GM19463 (cell line): ENCODE results near the gene PAX2.
"Not testable (repeated sequence)": the region's sequence is repeated elsewhere in the genome, so short reads cannot be mapped to it uniquely, and the experiment has no call there.

Source experiments
- ATAC-seq: cut with Tn5 transposase; IDR thresholded peaks from one replicate; pipeline ENCODE4 v1.9.1; 2021; ENCODE audit warnings: mild to moderate bottlenecking, moderate library complexity; ENCODE audit not compliant: unreplicated experiment

Gene PAX2

DNA sequence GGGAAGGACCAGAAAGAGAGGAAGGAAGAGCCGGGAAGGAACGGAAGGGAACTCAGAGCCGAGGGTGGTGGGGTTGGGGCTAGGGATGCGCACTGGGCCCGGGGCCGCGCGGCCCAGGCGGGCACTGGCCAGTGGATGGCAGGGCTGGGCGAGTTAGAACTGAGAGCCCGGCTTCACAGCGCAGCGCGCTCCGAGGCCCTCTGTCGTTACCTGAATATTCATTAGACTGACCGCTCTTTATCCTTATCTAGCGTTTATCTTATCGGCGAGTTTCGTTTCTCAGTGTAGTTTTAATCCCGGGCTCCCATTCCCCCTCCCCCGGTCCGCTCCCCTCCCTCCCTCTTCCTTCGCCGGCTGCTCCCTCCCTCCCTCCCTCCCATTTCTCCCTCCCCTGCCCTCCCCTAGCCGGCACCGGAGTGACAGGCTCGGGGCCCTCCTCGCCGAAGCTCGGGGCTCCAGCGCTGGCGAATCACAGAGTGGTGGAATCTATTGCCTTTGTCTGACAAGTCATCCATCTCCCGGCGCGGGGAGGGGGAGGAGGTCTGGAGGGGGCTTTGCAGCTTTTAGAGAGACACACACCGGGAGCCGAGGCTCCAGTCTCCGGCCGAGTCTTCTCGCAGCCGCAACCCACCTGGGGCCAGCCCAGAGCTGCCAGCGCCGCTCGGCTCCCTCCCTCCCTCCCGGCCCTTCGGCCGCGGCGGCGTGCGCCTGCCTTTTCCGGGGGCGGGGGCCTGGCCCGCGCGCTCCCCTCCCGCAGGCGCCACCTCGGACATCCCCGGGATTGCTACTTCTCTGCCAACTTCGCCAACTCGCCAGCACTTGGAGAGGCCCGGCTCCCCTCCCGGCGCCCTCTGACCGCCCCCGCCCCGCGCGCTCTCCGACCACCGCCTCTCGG lies at the start of gene PAX2:
TSS of gene PAX2 (plus strand) at position 596 of the 895 bp plus-strand sequence. CDS start 679 bp downstream, outside the sequence.
- no peak for ATAC-seq

GRCh38 chr10:100696477-100696901 lies 48.9 kb upstream of the PAX2 start:
- no peak for ATAC-seq

GRCh38 chr10:100697070-100697469 lies 48.3 kb upstream of the PAX2 start:
- ATAC-seq = no peak

DNA sequence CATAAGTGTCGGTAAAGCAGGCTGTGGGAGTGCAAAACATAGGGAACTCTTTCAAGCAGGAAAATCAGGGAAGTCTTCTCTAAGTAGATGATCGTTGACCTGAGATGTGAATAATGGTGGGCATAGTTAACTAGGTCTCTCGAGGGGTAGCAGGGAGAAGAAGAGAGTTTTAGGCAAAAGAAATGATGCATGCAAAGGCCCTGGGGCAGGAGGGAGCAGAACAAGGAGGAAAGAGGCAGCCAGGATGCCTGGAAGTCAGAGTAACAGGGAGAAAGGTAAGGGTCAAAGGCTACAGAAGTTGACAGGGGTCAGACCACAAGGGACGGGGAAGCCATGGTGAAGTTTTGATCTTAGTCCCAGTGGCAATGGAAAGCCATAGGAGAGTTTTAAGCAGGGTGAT lies 47.8 kb upstream of the PAX2 start:
- no peak for ATAC-seq

- ATAC-seq = not testable (repeated sequence)
These were observed 43.7 kb upstream of the PAX2 start for GRCh38 chr10:100701704-100702103.

- ATAC-seq = no peak
These were observed 40.2 kb upstream of the PAX2 start for GRCh38 chr10:100705139-100705538.

DNA sequence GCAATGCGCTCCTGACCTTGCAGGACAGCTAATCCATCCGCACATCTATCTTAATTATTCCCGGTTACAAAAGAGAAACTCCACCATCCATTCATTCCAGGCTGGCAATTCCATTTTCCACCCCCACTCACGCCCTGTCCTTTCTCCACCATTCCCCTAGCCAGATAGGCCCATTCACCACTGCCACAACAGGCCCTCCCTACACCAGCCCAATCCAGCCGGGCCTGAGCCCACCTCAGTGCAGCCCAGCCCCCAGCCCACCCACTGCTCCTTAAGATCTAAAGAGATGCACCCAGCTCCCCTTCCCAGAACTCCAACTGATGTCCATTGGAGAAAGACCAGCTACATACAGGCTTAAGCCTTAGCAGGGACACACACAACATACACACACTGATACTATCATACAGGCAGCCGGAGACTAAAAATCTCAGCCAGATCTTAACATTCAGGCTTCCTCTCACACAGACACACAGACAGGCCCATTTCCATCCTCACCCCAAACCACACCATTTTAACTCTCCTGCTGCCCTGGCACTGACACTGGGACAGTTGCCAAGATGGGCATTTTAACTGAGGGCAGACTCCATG lies 38.0 kb upstream of the PAX2 start:
- no peak for ATAC-seq

DNA sequence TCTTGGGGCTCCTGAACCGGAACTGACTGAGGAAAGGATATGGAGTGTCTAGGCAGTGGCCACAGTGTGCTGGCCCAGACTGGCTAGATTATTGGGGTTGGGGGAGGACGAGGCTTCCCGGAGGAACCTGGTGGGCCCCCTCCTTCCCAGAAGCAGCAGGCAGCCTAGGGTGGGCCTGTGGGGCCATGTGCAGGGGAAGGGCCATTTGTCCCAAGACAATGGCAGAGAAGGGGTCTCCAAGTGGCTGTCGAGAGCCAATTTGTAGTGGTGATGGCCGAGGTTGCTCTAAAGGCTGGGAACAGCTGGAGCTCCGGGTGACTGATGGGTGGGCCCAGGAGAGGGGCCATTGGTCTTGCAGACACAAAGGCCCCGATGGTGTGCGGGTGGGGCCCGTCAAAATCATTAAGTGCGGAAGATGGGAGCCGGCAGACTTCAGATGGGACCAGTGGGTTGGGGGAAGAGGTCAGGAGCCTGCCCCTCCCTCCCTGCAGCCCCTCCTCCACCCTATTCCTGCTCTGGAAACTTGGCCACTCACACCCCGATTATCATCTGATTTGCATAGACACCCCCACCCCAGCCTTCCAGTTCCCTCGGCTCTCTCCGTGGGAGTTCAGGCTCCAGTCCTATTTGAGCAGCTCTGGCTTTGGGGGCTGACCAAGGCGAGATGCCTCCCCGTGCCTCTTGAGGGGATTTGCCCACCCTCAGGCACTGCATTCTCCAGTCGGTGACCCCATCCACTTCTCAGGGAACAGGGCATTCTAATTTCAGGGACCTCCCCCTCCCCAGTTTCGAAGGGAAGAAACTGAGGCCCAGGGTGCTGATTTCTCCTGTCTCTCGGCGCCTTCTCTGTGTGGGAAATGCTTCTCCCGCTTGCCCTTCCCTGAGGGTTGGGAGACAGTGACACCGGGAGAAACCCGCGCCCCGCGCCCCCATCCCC lies 36.0 kb upstream of the PAX2 start:
- no peak for ATAC-seq

- ATAC-seq = no peak
These were observed 35.1 kb upstream of the PAX2 start for GRCh38 chr10:100710151-100710871.

- ATAC-seq = no peak
These were observed 32.1 kb upstream of the PAX2 start for GRCh38 chr10:100713049-100713858.

- no peak for ATAC-seq
These were observed 31.4 kb upstream of the PAX2 start for GRCh38 chr10:100713859-100714565.

- ATAC-seq = no peak
These were observed 30.8 kb upstream of the PAX2 start for GRCh38 chr10:100714566-100714950.

DNA sequence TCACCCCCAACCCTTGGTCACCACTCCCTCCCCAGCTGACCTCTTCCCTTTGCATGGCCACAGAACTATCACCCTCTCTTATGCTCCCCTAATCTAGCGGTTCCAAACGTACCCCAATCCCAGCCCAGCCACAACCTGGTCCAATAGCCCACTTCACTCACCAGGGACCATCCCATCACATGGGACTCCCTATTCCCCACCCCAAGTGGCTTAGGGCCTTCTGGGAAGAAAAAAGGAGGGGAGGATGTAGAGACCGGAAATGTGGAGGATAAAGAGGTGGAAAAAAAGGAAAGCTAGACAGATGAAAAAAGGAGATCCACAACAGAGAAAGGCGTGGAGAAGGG lies 30.3 kb upstream of the PAX2 start:
- no peak for ATAC-seq

GRCh38 chr10:100715445-100716385 lies 29.7 kb upstream of the PAX2 start:
- no peak for ATAC-seq

DNA sequence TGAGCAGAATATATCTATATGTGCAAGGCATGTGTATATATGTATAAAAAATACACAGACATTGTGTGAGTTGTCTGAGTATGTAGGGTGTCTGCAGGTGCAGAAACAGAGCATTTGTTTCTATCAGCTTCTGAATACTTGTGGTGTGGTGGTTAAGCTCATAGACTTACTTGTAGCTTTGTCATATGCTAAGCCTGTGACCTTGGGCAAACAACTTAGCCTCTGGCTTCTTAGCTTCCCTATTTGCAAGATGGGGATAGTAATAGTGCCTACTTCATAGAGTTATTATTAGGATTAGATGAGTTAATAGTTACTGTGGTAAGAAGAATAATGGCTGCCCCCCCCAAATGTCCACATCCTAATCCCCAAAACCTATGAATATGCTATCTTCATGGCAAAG lies 28.2 kb upstream of the PAX2 start:
- ATAC-seq = no peak

DNA sequence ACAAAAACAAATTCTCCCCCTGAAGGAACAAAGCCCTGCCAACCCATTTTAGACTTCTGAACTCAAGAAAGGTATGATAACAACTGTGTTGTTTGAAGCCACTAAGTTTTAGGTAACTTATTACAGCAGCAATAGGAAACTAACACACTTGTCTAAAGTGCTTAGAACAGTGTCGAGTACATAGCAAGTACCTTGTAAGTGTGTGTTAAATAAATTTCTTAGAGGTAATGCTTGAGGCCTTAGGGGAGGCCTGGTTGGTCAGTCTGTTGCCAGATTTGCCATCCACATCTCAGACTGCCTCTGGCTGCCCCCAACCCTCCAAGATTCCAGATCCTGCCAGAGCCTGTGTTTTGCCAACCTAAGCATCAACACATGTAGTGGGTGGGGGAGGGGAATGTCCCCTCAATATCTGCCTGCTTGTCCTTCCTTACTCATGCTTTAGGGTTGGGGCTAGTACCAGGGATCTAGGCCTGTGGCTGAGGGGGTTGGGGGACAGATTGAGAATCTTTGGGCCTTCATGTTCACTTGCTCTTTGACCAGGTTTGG lies 27.1 kb upstream of the PAX2 start:
- ATAC-seq = no peak

- ATAC-seq = no peak
These were observed 22.2 kb upstream of the PAX2 start for GRCh38 chr10:100723180-100723579.
